ENCODE data around the gene POR. TPM values are rescaled to one million over a fixed set of nuclear protein-coding genes. Genes with fewer than 3 reads are reported as not detected.

Gene POR
- total RNA-seq, 2 experiments from 2014 or later = 28.9 to 35.2 TPM

Small RNA genes lying within 50 kb of the gene (microRNA-seq; reads per million reads assigned to microRNA genes)
- 1.2 reads per million for gene MIR4651 (ENCODE audit: borderline microRNAs expressed, borderline number of aligned reads, borderline replicate concordance)

Other genes with a start within 250 kb of the POR start
- gene HIP1, start 176.2 kb upstream of the POR start, total RNA-seq = 1 to 10 TPM; 7.9 to 8.2 TPM
- gene CCL26, start 142.9 kb upstream of the POR start, total RNA-seq = 1 to 10 TPM; 1.3 to 2.0 TPM
- not detected for gene CCL24, start 101.3 kb upstream of the POR start, total RNA-seq
- gene RHBDD2, start 36.1 kb upstream of the POR start, total RNA-seq = 10 to 100 TPM; 30.1 to 31.9 TPM
- gene TMEM120A, start 79.4 kb downstream of the POR start, total RNA-seq = 10 to 100 TPM; 24.2 to 25.8 TPM
- gene STYXL1, start 132.8 kb downstream of the POR start, total RNA-seq = 10 to 100 TPM; 37.8 to 40.5 TPM
- 100 to 1,000 TPM; 259 to 271 TPM for gene MDH2, start 133.0 kb downstream of the POR start, total RNA-seq